K562 (cell line): ENCODE measurements around the gene ATP6V1G1. TPM values are rescaled to one million over a fixed set of nuclear protein-coding genes. Genes with fewer than 3 reads are reported as not detected.

Source experiments
- ASH1L ChIP-seq: fragments of 450-650 bp; IDR thresholded peaks from 2 replicates; pipeline ENCODE4 v1.6.1; 2018; ENCODE audit warnings: borderline replicate concordance, mild to moderate bottlenecking, low read depth; ENCODE audit not compliant: partially characterized antibody
- ESRRB ChIP-seq: fragments of 250-450 bp; sonication (Bioruptor Pico); IDR thresholded peaks from 2 replicates; pipeline ENCODE4 v1.5.0; 2020; ENCODE audit warnings: mild to moderate bottlenecking, moderate library complexity, borderline replicate concordance
- KAT2B ChIP-seq: IDR thresholded peaks from one replicate; pipeline ENCODE4 v1.6.1; 2012; ENCODE audit warnings: low read depth, mild to moderate bottlenecking, control low read depth, inconsistent platforms, low read length, moderate library complexity
- KHSRP ChIP-seq: fragments of 450-650 bp; IDR thresholded peaks from 2 replicates; pipeline ENCODE4 v1.6.1; 2017
- MEIS2 ChIP-seq: fragments of 450-650 bp; IDR thresholded peaks from 2 replicates; pipeline ENCODE4 v1.6.1; 2014; ENCODE audit warnings: mild to moderate bottlenecking; ENCODE audit not compliant: partially characterized antibody
- PTTG1 ChIP-seq: fragments of 450-650 bp; IDR thresholded peaks from 2 replicates; pipeline ENCODE4 v1.6.1; 2016; ENCODE audit warnings: low read depth, mild to moderate bottlenecking, missing genetic modification characterization, missing compliant biosample characterization
- YBX1 ChIP-seq: fragments of 450-650 bp; IDR thresholded peaks from 2 replicates; pipeline ENCODE4 v1.7.1; 2016; ENCODE audit warnings: mild to moderate bottlenecking
- ZC3H11A ChIP-seq: IDR thresholded peaks from 2 replicates; pipeline ENCODE4 v1.6.1; 2012; ENCODE audit warnings: low read depth, low read length, improper control_type of control experiment
- ZC3H8 ChIP-seq: fragments of 450-650 bp; IDR thresholded peaks from 2 replicates; pipeline ENCODE4 v1.6.1; 2017
- ZNF253 ChIP-seq: fragments of 250-450 bp; sonication (Bioruptor Pico); conservative IDR thresholded peaks from 2 replicates; pipeline ENCODE4 v1.6.1; 2021; ENCODE audit warnings: mild to moderate bottlenecking
- ZNF764 ChIP-seq: fragments of 250-450 bp; sonication (Bioruptor Pico); IDR thresholded peaks from 2 replicates; pipeline ENCODE4 v1.4.0; 2020; ENCODE audit warnings: low read depth, mild to moderate bottlenecking, moderate library complexity
- ZNF766 ChIP-seq: fragments of 200-800 bp; sonication (Bioruptor generic); conservative IDR thresholded peaks from 2 replicates; pipeline ENCODE4 v1.6.1; 2016; ENCODE audit warnings: missing genetic modification characterization, missing compliant biosample characterization
- polyA plus RNA-seq, 8 experiments: library from polyadenylated mRNA; depleted of rRNA in 4 of 8; stranded (reverse) in 5 of 8; unstranded in 3 of 8; fragments of >200 nt; fragmentation: Nextera tagmentation in 2 of 8; fragmentation: Illumina TruSeq in 1 of 8; extraction: Ambion mirVana in 2 of 8; extraction: Trizol in 1 of 8; gene quantifications; 2 replicates each; pipeline versions ENCODE4 v1.2.1 to v1.2.3, GENCODE V29; 2011 to 2014; ENCODE audit warnings: inconsistent platforms in 1 of 8, missing spikeins in 1 of 8
- total RNA-seq, 7 experiments: library from RNA; depleted of rRNA in 6 of 7; stranded (reverse); fragments of >200 nt in 6 of 7; fragmentation: Illumina TruSeq in 2 of 7; extraction: Trizol in 2 of 7; gene quantifications; 2 replicates each; pipeline versions ENCODE4 v1.2.1 to v1.2.3, GENCODE V29; 2011 to 2021; ENCODE audit warnings: low replicate concordance in 1 of 7
- TF ChIP-seq, protein P1 (sequence below): fragments of 250-450 bp; sonication (Bioruptor Pico); IDR thresholded peaks from 2 replicates; pipeline ENCODE4 v1.8.0; 2021; ENCODE audit warnings: moderate library complexity, mild to moderate bottlenecking, inconsistent platforms
- TF ChIP-seq, protein P2 (sequence below): fragments of 250-450 bp; sonication (Bioruptor Pico); IDR thresholded peaks from 2 replicates; pipeline ENCODE4 v1.4.0; 2020; ENCODE audit warnings: mild to moderate bottlenecking, moderate library complexity, borderline replicate concordance
- TF ChIP-seq, protein P3 (sequence below): fragments of 250-450 bp; sonication (Bioruptor Pico); IDR thresholded peaks from 2 replicates; pipeline ENCODE4 v1.5.0; 2020; ENCODE audit warnings: mild to moderate bottlenecking
- TF ChIP-seq, protein P4 (sequence below): sonication (generic); formaldehyde crosslinking; IDR thresholded peaks from 2 replicates; pipeline ENCODE4 v1.8.1; 2023; ENCODE audit warnings: mild to moderate bottlenecking, missing genetic modification reagents
- TF ChIP-seq, protein P5 (sequence below): fragments of 450-650 bp; IDR thresholded peaks from 2 replicates; pipeline ENCODE4 v1.7.0; 2016; ENCODE audit warnings: borderline replicate concordance

The ATP6V1G1 gene
- total and polyA plus RNA-seq, 9 of the 15 experiments (the other 6 are each of a cell fraction or from before 2014, with no cell fraction given): 88.4 to 492 (median 193) TPM

DNA sequence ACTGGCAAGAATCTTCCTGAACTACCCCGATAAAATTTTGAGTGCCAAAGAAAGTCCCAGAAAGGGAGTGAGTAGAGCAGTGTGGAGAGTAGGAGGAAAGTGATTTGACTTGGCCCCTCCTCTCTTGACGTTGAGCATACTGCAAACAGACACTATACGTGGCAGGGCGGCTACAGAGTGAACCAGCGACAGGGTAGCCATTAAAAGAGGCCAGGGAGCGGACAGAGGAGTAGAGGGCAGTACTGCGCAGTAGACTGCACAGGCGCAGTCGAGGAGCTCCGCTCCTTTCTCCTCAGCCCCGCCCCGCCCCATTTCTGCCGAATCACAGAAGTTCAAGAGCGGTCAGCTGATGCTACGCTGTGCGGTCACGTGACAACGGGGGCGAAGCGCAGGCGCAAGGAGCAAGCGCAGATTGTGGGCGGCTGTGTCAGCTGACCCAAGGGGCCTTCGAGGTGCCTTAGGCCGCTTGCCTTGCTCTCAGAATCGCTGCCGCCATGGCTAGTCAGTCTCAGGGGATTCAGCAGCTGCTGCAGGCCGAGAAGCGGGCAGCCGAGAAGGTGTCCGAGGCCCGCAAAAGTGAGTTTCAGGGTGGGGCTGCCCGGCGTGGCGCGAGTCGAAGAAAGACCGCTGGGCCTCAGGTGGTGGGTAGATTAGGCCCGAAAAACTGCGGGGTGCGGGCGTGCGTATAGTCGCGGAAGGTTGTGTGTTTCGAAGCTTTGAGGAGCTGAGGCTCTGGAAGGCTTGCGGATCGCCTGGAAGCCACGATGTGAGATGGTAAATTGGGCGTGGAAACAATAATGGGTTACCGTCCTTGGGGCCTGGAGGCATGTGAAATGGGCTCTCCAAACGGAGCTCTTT lies at the start of gene ATP6V1G1 (continued):
- TF ChIP-seq, protein P1, sequence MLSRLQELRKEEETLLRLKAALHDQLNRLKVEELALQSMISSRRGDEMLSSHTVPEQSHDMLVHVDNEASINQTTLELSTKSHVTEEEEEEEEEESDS (CRISPR knock-in tag): no peak
- TF ChIP-seq, protein P2, sequence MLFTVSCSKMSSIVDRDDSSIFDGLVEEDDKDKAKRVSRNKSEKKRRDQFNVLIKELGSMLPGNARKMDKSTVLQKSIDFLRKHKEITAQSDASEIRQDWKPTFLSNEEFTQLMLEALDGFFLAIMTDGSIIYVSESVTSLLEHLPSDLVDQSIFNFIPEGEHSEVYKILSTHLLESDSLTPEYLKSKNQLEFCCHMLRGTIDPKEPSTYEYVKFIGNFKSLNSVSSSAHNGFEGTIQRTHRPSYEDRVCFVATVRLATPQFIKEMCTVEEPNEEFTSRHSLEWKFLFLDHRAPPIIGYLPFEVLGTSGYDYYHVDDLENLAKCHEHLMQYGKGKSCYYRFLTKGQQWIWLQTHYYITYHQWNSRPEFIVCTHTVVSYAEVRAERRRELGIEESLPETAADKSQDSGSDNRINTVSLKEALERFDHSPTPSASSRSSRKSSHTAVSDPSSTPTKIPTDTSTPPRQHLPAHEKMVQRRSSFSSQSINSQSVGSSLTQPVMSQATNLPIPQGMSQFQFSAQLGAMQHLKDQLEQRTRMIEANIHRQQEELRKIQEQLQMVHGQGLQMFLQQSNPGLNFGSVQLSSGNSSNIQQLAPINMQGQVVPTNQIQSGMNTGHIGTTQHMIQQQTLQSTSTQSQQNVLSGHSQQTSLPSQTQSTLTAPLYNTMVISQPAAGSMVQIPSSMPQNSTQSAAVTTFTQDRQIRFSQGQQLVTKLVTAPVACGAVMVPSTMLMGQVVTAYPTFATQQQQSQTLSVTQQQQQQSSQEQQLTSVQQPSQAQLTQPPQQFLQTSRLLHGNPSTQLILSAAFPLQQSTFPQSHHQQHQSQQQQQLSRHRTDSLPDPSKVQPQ (CRISPR knock-in tag): no peak
- TF ChIP-seq, protein P3, sequence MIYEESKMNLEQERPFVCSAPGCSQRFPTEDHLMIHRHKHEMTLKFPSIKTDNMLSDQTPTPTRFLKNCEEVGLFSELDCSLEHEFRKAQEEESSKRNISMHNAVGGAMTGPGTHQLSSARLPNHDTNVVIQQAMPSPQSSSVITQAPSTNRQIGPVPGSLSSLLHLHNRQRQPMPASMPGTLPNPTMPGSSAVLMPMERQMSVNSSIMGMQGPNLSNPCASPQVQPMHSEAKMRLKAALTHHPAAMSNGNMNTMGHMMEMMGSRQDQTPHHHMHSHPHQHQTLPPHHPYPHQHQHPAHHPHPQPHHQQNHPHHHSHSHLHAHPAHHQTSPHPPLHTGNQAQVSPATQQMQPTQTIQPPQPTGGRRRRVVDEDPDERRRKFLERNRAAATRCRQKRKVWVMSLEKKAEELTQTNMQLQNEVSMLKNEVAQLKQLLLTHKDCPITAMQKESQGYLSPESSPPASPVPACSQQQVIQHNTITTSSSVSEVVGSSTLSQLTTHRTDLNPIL (CRISPR knock-in tag): no peak
- TF ChIP-seq, protein P4, sequence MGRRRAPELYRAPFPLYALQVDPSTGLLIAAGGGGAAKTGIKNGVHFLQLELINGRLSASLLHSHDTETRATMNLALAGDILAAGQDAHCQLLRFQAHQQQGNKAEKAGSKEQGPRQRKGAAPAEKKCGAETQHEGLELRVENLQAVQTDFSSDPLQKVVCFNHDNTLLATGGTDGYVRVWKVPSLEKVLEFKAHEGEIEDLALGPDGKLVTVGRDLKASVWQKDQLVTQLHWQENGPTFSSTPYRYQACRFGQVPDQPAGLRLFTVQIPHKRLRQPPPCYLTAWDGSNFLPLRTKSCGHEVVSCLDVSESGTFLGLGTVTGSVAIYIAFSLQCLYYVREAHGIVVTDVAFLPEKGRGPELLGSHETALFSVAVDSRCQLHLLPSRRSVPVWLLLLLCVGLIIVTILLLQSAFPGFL (CRISPR knock-in tag): 0 out of 2 replicates have a peak, but pooled peaks have one; percentile 64
- TF ChIP-seq YBX1 (no peak), ZNF766 (CRISPR knock-in tag) (0 out of 2 replicates have a peak, but pooled peaks have one; percentile 70), ZC3H11A (no peak), KHSRP (no peak), KAT2B (no peak), ZC3H8 (no peak), ESRRB (no peak), PTTG1 (tag) (no peak), ZNF764 (CRISPR knock-in tag) (no peak; the same call in 1 of the 2 replicates), ASH1L (no peak), MEIS2 (peak; percentile 88), ZNF253 (CRISPR knock-in tag) (no peak)
- TF ChIP-seq, protein P5, sequence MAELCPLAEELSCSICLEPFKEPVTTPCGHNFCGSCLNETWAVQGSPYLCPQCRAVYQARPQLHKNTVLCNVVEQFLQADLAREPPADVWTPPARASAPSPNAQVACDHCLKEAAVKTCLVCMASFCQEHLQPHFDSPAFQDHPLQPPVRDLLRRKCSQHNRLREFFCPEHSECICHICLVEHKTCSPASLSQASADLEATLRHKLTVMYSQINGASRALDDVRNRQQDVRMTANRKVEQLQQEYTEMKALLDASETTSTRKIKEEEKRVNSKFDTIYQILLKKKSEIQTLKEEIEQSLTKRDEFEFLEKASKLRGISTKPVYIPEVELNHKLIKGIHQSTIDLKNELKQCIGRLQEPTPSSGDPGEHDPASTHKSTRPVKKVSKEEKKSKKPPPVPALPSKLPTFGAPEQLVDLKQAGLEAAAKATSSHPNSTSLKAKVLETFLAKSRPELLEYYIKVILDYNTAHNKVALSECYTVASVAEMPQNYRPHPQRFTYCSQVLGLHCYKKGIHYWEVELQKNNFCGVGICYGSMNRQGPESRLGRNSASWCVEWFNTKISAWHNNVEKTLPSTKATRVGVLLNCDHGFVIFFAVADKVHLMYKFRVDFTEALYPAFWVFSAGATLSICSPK: no peak
